ENCODE results near the gene KMT2E.

KMT2E gene

GRCh38 chr7:105105579-105105978, 91.6 kb downstream of the KMT2E start:
- no peak for TF ChIP-seq CTCF (IDR thresholded peaks at IDR 0.05; ENCODE audit: low read depth, low read length, missing control alignments)
- no peak overlapping the region for H3K4me3 ChIP-seq (replicated peaks; ENCODE audit: low read depth, low read length)
- no peak for DNase-seq (ENCODE audit: extremely low read depth, low read depth)

GRCh38 chr7:105106473-105106872, 92.5 kb downstream of the KMT2E start:
- no peak for TF ChIP-seq CTCF (IDR thresholded peaks at IDR 0.05; ENCODE audit: low read depth, low read length, missing control alignments)
- H3K4me3 ChIP-seq (replicated peaks; ENCODE audit: low read depth, low read length): no peak overlapping the region
- no peak for DNase-seq (ENCODE audit: extremely low read depth, low read depth)

GRCh38 chr7:105107458-105107857, 93.5 kb downstream of the KMT2E start:
- TF ChIP-seq CTCF (IDR thresholded peaks at IDR 0.05; ENCODE audit: low read depth, low read length, missing control alignments): no peak
- no peak for DNase-seq (ENCODE audit: extremely low read depth, low read depth)
- H3K4me3 ChIP-seq (replicated peaks; ENCODE audit: low read depth, low read length): no peak overlapping the region

- no peak for TF ChIP-seq CTCF (IDR thresholded peaks at IDR 0.05; ENCODE audit: low read depth, low read length, missing control alignments)
- DNase-seq (ENCODE audit: extremely low read depth, low read depth): no peak
- H3K4me3 ChIP-seq (replicated peaks; ENCODE audit: low read depth, low read length): no peak overlapping the region
Observed at GRCh38 chr7:105112440-105113418, 98.7 kb downstream of the KMT2E start.

GRCh38 chr7:105118612-105119600, 104.9 kb downstream of the KMT2E start:
- no peak for TF ChIP-seq CTCF (IDR thresholded peaks at IDR 0.05; ENCODE audit: low read depth, low read length, missing control alignments)

GRCh38 chr7:105122619-105123018, 108.6 kb downstream of the KMT2E start:
- H3K4me3 ChIP-seq (replicated peaks; ENCODE audit: low read depth, low read length): no peak overlapping the region
- DNase-seq (ENCODE audit: extremely low read depth, low read depth): no peak
- TF ChIP-seq CTCF (IDR thresholded peaks at IDR 0.05; ENCODE audit: low read depth, low read length, missing control alignments): no peak

More at GRCh38 chr7:105118612-105119600, 104.9 kb downstream of the KMT2E start:
- H3K4me3 ChIP-seq (replicated peaks; ENCODE audit: low read depth, low read length): no peak overlapping the region
- DNase-seq (ENCODE audit: extremely low read depth, low read depth): no peak
